Left lobe of liver (tissue), 2 donors: ENCODE data around the gene TWNK. TPM values are rescaled to one million over a fixed set of nuclear protein-coding genes. Genes with fewer than 3 reads are reported as not detected.
A peak's percentile ranks its signal among the peaks of the same experiment; 100 is the strongest.

Source experiments
- ATAC-seq: fragments of 200-7000 bp; cut with Tn5 transposase; one replicate; pipeline ENCODE4 v1.9.1; 2020; ENCODE audit warnings: mild to moderate bottlenecking, moderate library complexity
- DNase-seq: peaks from one replicate; pipeline ENCODE4 v3.0.0-alpha.2; 2020; ENCODE audit warnings: low spot score
- total RNA-seq: library from RNA; stranded (reverse); gene quantifications from one replicate; pipeline ENCODE4 v1.2.1, GENCODE V29; 2021
- donor health status: DM: no; HTN: no; CAD: no; lungs with moderate emphysema.
- donor health status: DM: no; HTN: yes; CAD: no.

Gene TWNK
- total RNA-seq, 1 donor from 2014 or later: 3.2 TPM

DNA sequence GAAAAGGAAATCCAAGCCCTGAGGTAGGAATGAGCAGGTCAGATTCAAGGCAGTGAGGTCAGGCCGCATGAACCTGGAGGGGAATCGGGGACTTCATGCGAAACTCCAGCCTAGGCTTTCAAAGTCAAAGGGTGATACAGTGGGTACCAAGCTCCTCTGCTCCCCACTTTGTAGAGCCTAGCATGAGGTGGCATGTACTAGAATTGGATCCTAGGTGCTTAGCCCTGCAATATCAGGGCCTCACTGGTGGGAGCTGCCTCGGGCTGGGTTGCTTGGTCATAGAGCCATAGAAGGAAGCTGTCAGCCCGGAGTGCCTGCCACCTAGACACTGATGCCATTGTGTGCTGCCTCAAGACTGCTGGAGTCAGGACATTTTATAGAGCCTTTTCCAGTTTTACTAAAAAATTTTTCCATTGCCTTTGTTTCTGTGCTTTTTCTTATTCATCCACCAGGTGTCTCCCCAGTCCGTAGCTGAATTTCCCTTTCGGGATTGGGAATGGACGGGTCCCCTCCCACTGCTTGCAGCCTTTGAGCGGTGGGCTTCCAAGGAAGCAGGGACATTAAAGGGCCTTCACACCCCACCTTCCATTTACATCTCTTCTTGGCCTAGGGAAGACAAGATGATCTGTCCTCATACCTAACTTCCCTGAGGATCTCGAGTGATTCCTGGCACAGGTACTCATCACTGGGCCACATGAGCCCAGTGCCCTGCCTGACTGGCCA, 6.8 kb downstream of the TWNK start:
- DNase-seq (no peak), ATAC-seq (no peak)

DNA sequence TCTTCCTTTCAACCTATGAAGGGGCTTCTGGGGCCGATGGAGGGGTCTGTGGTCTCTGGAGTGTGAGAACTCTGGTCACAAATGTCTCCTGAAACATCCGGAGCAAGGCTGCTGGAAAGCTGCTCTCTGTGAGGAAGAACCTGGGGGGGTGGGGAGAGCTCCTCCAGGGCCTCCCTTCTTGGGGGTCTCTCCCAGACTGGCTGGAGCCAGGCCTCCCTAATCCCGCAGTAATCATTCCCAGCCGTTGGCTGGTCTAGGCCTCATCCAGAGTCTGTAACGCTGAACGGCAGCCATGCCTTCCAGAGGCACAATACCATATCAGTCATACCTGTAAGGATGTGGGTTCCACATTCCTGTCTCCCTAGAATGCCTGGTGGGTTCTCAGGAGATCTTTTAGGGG, 7.8 kb downstream of the TWNK start:
- ATAC-seq (no peak), DNase-seq (no peak)

DNA sequence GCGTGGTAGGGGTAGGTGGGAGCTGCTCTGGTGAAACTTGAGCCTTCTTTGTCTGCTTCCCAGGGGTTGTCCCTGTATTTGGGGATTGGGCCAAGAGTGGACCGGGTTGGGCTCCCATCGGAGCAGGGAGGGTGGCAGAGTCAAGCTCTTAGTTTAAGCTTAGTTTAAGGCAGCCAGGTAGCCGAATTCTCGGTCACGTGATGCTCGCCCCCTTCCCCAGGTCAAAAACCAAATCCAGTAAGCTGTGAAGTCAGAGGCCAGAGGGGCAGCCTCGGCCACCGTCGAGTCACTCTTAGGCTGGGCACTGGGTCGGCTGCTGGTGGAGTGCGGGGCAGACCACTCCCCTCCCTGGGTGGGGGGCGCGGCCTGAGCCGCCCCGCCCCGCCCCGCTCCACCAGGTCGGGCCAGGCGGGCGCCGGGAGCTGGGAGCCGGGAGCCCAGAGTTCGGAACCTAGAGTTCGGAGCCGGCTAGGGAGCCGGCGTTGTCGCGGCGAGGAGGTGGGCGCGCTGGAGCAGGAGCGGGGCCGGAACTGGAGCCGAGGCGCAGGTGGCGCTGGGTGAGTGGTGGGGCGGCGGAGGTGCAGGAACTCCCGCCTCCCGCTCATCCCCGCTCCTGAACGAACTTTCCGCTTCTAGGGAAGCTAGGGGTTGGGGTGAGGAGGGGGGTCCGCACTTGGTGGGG, 9.5 kb downstream of the TWNK start:
- no peak for DNase-seq
- peak; percentile 9 for ATAC-seq

DNA sequence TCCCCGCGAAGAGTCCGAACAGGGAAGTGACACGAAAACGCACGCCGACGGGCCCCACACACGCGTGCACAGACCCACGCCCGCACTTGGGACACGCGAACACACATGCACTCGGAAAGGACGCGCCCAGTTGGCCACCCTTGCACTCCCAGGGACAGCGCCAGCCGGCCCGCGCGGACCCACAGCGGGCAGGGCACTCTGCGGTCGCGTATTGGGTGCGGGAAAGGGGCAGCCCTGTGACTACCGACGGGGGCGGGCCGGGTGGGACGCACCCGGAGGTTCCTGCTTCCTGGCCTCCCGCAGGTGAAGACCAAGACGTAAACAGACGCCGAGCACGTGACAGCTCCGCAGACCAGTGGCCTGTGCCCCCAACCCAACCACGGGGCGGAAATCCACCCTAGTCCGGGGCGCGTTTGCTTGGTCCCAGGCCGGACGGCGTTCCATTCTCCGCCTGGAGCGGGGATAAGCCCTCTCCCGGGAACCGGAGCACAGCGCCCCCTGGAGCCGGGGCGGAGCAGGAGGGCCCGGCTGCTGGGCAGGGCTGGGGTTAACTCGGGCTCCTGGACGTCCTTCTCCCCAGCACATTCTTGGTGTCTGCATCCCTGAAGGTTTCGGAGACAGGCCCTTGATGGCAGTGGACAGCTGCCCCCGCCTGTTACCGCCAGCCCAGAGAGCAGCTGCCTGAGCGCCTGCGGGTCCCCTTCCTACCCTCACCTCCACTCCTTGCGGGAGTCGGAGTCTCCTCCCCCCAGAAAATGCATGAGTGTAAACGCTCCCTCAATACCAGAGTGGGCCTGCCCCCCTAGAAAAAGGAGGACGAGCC, 10.2 kb downstream of the TWNK start:
- peak; percentile 85 for DNase-seq

DNA sequence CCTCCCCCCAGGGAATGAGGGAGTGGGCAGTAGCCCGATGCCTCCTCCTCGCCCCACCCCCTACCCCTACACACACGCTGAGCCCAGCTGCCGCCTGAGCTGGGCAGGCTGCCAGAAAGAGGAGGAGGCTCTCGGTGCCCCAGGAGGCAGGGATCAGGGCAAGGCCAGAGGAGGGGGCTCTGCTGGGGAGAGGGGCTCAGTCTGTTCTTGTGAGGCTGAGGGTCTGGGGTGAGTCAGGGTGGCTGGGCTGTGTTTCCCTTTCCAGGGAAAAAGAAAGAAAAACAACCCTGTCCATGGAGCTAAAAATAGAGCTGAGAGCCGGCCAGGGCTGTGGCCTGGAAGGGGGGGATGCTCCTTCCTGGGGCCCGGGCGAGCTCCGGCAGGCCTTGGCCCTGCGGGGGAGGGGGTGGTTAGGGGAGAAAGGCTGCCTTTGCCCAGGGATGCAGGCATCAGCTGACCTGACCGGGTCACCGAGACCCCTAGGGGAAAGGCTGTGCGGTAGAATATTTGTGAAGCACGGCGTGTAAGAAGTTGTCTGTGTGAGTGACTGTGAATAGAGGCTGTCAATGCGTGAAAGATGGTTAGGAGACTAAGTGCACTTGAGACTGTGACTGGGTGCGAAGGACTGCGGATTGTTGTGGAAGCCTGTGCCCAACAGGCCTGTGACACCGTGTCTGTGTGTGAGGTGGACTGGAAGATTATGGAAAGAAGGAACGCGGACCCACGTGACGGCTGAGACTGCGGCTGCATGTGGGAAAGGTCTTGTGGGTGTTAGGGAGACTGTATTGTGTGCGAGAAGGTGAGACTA, 11.0 kb downstream of the TWNK start:
- ATAC-seq: peak; percentile 57
- peak; percentile 85 for DNase-seq

More for the DNA sequence above, 10.2 kb downstream of the TWNK start:
- peak; percentile 71 for ATAC-seq

GRCh38 chr10:100998991-100999741, 11.8 kb downstream of the TWNK start:
- peak; percentile 73 for ATAC-seq
- peak; percentile 85 for DNase-seq

- ATAC-seq: no peak
- no peak for DNase-seq
Observed at GRCh38 chr10:100999742-101000126, 12.4 kb downstream of the TWNK start, which contains the start of gene LZTS2. Gene LZTS2, plus strand, starts transcription at chr10:100999808. Its CDS starts 2,731 bp downstream, at chr10:101002539.

DNA sequence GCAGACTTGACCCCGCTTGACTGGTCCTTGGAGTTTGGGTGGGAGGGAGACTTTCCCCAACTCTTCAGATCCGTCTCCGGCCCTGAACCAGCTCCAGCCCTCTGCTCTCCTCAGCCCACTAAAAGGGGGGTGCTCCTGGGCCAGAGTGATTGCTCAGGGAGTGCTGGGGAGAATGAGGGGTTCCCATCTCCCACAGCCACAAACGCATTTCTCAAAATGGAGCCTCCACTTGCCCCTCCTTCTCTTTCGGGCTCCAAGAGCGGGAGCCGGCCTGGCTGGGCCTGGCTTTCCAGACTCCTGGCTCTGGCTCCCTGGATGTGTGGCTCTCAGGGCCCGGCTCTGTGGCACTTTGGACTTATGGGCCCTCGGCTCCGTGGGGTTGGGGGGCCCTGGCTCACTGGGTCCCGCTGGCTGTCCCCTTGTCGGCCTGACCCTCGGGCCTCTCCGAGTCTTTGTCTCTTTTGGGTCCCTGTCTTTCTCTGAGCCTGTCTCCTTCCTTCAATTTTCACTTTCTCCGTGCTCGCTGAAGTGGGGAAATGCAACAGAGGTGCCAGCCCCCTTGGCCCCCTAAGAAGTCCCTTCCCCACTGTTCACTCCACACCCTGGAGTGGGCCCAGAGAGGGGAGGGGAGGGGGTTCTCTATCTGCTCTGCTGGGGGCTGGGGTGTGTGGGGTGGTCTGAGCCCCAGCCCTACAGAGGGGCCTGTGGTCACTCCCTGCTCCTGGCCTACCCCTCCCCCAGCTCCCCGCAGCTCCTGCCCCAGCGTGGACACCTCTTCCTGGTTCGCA, 13.0 kb downstream of the TWNK start:
- DNase-seq (no peak), ATAC-seq (no peak)

- DNase-seq (no peak), ATAC-seq (no peak)
Observed at GRCh38 chr10:101000915-101001658, 13.7 kb downstream of the TWNK start.

GRCh38 chr10:101001659-101002035, 14.3 kb downstream of the TWNK start:
- ATAC-seq (no peak), DNase-seq (no peak)

GRCh38 chr10:101002456-101002855, 15.1 kb downstream of the TWNK start:
- DNase-seq: no peak
- no peak for ATAC-seq

- no peak for DNase-seq
- ATAC-seq: no peak
Observed at GRCh38 chr10:101003639-101004206, 16.4 kb downstream of the TWNK start.

GRCh38 chr10:101005361-101005760, 18.0 kb downstream of the TWNK start:
- DNase-seq (no peak), ATAC-seq (no peak)

DNA sequence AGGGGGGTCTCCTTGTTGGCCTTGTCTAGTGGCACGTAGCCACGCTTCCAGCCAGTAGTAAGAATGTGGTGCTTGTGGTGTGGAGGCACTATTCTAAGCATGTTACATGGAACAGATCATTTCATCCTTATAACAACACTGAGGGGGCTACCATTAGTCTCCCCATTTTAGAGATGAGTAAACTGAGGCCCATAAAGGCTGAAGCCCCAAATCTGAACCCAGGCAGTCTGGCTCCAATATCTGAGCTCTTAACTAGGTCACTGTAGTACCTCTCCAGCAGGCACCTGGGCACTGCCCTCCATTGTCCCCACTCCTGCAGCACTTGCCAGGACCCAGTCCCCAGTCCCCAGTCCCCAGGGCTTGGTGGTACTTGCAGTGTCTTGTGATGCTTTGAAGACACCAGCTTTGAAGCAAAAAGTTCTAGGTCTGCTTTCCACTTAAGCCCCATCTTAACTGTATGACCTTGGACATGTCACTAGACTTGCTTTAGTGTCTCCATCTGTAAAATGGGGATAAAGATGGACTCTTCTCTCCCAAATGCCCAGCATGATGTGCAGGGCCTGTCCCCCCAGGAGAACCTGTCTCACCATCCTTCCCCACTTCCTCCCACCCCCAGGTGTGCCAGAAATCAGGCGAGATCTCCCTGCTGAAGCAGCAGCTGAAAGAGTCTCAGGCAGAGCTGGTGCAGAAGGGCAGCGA, 18.7 kb downstream of the TWNK start:
- no peak for ATAC-seq

GRCh38 chr10:101006593-101007098, 19.3 kb downstream of the TWNK start:
- DNase-seq (no peak), ATAC-seq (no peak)

More for the DNA sequence above, 18.7 kb downstream of the TWNK start:
- no peak for DNase-seq

DNA sequence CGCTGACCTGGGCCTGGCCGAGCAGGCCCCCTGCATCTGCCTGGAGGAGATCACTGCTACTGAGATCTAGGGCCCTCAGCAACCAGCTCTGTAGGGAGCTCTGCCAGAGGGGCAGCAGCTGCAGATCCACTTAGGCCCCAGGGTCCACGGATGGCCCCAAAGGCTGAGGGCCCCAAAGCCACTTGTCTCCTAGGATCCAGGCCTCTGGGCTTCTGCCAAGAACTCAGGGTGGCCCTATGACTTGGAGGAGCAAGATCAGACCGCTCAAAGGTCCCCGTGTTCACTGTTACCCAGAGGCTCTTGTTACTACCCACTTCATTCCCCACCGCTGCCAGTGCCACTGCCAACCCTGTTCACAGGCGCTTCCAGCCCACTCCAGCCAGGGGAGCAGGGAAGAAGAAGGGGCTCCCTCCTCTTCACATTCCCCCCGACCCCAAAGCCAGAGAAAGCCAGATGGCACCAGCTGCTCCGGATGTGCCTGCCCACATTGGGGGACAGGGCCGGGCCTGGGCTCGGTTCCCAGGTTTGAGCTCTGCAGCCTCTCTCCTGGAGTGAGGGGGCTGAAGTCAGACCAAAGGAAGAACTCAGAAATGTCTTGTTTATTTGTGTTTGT, 19.9 kb downstream of the TWNK start:
- ATAC-seq: no peak
- no peak for DNase-seq
